ENCODE data around the gene PRKCQ.

Gene PRKCQ

DNA sequence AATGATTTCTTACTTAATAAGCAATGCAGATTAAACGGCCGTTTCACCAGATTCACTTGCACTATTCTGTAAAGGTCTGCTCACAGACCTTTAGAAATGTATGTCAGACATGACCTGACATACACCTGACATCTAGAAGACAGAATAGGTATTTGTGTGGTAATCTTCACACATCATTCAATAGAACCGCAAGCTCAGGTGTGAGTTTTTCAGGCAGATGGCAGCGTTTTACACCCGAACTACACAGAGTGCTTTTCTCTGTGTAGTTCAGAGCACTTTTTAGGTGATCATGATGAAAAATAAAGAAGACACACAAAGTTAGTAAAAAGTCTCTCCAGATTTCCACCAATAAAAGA lies 63.2 kb downstream of the PRKCQ start:
- no peak for DNase-seq

DNA sequence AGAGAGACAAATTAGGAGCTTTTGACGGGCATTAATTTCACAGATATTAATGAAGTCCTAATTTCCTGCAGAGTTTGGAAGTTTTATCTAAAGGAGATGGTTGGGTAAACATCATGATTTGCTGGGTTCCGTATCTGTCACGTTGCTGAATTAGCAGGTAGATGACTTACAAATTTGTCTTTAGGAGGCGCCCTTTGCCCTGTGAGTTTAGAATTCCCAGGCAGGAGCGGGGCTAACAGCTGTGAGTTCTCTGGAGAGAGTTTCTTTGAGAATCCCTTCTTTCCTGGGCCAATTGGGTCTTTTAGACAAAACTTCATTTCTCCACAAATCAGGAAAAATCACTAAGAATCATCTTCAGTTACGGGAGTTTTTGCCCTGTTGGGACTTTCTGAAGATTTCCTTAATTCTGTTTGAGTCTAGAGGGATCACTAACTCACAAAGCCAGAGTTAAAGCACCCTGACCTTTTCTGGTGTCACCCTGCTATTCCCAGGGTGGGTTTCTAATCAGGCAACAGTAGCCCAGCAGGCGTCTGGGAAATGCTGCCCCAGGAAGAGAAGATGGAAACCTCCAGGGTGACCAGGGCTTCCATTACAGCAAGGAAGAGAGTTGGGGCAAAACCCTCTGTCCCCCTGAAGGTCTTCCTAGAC lies 63.7 kb downstream of the PRKCQ start:
- DNase-seq, result no peak

DNA sequence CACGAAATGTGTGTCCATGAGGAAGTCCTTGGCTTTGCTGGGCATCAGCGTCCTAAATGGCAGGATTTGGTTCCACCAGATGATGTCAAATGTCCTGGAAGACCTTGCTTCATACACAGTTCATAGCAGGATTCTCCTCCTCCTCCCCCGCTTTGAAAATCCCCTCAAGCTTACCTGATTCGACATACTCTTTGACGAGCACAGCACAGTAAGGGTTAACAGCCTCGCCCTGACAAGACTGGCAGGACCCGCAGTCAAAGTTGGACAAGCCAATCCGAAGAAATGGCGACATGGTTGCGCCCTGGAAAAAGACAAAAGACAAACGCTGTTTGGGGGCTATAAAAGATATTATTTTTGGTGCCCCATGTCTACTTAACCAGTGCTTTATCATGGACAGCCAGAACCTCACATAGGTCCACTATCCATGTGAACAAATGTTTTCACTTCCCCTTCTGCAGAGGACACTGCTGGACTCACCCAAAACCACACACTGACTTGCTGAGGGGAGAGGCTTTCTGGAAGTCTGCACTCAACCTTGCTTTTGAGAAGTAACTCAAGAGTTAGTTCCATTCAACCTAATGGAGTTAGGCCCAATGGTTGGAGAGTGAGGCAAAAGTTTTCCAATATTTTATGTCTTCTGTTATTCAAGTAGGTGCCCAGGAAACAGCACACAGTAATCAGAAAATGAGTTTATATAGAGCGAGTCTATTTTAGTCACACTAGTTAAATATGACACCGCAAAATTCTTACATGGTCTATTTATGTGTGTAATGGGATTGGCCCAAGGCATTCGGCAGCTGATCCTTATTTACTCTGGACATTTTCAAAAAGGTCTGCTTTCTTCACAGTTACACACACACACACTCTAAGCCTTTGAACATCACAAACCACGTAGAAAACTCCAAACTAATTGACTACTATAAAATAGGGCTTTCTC lies 65.0 kb downstream of the PRKCQ start:
- no peak for DNase-seq

DNA sequence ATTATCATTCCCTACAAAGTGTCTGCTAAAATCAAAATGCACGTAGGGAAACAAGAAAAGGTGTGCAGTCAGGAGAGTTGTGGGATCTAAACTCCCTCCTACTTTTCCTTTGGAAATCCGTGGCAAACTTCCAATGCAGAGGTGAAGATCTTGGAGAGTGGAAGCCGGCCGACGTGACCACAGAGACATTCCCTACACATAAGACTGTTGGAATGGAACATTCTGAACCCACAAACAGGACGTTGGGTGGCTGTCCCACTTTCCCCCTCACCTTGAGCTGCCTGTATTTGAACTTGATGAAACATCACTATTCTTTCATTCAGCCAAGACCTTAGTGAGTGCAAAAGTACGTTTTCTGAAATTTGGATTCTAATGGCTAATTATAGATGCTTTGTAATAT lies 65.9 kb downstream of the PRKCQ start:
- DNase-seq, result no peak

DNA sequence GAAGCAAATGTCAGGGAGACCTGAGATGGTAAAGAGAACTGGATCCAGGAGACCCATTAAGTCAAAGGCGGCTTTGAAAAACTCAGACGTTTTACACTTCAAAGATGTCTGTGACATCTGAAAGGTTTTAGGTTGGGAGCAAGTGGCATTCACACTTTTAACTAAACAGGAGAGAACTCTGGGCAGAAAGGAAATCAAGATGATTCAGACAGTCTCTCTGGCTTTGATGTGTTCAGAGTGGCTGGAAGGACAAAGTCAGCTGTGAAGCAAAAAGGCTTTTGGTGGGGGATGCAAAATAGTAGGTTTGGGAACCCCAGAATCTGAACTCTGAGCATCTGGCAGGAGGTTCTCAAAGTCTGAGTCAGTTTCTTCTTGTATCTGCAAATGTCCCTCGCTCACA lies 66.6 kb downstream of the PRKCQ start:
- DNase-seq, result no peak

DNA sequence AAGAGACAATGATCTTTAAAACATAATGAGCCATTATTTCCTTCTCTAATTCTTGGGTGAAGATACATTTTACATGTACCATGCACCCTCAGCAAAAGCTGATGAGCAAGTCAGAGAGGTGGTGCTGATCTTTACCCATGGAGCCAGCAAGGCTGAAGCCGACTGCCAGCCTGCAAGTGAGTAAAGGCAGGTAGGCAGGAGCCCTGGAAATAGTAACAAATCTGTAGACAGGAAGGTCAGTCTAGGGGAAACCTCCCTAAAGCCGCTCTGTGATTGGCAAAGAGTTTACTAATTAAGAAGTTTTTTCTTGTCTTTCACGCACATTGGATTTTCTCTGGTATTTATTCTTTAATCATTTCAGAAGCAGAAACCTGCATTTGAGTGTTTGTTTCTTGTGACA lies 67.9 kb downstream of the PRKCQ start:
- no peak for DNase-seq

DNA sequence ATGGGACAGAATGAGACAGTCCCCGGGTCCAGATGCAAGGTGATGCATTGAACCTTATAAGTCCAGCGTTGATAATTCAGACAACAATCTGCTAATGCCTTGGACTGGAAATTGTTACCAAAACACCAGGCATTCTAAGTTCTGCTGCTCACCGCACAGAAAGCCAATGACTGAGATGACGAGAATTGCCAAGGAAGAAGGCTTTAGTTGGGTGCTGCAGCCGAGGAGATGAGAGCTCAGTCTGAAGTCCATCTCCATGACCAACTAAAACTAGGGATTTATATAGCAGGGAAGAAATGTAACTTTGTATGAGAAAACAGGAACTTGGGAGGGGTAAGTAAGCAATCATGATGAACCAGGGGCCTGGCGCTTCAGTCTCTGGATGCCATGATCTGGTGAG lies 68.7 kb downstream of the PRKCQ start:
- DNase-seq, result no peak

DNA sequence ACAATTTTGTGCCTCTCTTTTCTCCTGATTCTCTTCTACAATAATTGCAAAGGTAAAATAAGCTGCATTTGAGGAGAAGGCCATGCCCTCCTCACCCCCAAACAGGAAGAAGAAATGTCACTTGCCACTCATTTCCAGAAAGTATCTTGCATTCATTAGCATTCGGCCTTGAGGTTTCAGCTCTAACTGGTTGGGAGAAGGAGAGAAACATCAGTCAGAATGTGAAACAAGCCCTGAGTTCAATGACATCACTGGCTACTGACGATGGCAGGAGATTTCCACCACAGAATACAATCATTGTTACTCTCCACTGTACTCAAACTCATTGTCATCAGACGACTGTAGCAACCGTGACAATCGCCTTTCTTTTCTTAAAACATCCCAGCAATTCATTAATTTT lies 72.8 kb downstream of the PRKCQ start:
- DNase-seq, result no peak

DNA sequence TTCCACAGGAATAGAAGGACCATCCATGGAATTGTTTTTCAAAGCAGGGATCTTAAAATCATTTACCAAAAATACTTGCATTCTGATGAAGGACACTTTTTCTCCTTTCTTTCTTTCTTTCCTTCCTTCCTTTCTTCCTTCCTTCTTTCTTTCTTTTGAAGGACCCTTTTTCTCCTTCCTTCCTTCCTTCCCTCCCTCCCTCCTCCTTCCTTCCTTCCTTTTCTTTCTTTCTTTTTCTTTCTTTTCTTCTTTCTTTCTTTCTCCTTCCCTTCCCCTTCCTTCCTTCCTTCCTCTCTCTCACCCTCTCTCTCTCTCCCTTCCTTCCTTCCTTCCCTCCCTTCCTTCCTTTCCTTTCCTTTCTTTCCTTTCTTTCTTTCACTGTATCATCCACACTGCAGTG lies 74.8 kb downstream of the PRKCQ start:
- DNase-seq, result no peak

DNA sequence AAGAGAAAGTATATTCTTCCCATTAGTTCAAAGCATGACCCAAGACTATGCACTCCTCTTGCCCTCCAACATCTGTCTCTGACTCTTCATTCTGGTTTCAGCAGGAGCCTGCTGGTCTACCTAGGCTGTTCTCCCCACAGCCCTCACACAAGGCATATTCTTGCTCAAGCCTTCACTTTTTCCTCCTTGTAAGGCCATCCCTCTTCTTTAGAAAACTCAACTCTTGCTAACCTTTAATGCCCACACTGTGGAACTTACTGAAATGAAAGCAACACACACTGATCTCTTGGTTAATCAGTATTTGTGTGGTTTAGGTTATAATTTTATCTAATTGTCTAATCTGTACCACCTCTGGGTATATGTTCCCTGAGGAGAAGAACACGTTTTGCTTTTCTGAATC lies 75.8 kb downstream of the PRKCQ start:
- no peak for DNase-seq

DNA sequence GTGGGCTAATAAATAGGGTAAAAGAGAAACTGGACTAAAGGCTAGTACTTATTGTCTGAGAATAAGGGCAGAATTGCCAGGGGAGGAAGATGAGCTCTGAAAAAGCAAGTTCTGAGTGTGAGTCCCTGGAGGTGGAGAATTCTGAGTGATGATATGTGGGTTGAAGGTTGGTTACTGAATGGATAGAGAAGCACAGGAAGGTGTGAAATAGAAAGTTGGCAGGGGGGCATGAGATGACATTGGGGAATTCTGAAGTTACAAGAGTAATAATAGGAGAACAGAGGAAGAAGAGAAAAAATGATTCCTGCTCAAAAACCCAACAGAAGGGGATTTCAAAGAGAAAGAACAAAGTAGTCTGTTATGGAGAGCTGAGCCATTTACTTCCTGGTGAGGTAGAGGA lies 76.9 kb downstream of the PRKCQ start:
- DNase-seq, result no peak

DNA sequence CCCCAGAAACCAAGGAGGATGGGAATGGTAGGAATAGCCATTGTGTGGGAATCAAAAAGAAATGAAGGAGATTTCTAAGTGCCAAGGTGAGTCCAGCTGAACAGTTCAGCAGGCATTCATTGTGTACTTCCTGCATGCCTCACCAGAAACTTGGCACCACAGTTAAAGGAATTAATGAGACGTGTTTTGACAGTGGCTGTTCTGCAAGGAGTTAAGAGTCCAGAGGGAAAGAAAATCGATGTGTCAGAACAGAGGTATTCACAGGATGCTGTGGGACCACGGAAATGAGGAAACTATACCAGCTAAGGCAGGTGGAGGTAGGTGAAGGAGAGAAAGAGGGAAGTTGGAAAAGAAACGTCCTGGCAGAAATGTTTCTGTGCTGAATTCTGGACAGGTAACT lies 78.1 kb downstream of the PRKCQ start:
- no peak for DNase-seq

DNA sequence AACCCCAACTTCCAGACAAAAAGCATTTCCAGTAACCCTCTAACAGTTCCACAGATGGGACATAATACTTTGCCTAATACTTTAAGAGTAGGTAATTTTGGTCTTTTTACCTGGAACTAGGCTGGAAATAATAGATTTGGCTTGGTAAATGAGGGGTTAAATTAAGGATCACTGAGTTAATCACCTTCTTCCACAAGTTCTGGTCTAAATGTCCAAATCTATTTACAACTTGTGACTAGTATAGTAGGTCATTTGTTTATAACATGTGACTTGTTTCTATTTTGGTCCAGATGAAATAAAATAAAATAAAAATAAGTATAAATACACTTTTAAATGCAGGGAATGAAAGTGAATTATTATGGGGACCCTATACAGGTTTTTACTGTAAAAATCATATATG lies 80.1 kb downstream of the PRKCQ start:
- DNase-seq, result no peak

DNA sequence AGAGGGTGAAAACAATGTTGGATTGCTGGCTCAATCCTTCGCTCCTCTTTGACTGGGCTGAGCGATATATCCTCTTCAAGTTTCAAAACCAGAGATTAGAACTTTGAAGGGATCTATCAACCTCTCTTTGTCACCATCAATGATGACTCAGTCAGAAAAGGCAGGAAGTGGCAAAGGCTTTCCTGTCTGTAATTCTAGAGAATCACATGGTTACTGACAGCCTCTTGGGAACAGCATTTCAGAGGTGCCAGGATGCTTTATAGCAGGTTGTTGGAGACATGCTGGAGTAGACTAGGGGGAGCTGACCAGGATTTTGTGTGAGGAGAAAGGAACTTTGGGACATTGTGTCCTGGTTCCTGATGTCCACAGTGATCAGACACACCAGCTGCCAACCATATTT lies 81.3 kb downstream of the PRKCQ start:
- DNase-seq, result no peak

DNA sequence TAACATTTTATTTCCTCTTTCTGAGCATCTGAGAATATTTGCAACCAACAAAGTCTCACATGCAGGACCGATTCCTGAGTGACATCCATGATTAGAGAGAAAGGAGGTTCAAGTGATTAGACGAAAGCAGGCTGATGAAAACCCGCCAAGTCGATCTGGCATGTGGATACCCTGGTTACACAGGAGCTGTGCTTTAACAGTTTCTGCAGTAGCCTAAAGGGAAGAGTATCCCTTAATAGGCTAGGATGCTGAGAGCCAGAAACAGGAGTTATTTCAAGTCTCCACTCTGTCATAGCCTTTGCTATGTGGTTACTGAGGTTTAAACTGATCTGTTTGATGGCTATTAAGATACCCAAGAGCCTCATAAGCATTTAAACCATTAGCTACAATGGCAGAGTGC lies 82.5 kb downstream of the PRKCQ start:
- DNase-seq, result no peak

DNA sequence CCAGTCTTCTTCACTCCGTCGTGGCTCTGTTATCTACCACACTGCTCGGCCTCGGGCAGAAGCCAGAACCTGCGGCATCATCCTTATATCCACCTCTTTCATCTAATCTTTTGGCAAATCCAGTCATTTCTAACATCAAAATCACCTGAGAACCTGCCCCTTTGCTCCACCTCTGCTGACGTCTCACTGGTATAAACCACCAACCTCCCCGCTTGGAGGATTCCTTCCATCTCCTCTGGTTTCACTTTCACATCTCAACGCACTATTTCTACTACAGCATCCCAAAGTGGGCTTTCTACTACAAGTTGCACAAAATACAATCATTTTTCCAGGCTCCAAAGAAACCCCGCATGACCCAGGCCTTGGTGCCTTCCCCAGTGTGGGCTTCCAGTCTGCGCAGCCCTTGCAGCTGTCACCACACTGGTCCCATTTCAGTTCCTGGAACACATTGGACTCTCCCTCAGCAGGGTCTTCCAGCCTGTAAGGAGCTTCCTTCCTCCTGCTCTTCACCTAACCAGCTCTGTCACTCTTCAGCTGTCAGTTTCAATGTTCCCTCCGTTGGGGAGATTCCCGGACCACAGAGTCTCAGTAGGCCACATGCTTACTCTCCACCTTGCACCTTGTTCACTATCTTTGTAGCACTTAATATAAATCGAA lies 85.0 kb downstream of the PRKCQ start:
- no peak for DNase-seq

DNA sequence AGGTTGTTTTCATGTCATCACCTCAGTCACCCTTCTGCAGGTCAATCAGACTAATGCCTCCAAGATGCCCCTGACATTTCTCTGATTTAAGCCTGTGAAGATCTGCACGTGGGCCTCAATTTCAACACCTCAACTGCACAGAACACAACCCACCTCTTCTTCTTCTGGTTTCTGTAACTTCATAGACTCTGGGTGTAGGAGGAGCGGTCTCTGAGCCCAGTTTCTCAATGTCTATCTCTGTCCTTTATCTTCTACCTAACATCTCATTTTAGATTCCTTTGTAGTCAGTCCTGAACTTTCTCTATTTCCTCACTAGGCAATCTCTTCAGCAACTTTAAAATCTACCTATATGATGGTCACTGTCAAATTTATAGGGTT lies 85.6 kb downstream of the PRKCQ start:
- no peak for DNase-seq

DNA sequence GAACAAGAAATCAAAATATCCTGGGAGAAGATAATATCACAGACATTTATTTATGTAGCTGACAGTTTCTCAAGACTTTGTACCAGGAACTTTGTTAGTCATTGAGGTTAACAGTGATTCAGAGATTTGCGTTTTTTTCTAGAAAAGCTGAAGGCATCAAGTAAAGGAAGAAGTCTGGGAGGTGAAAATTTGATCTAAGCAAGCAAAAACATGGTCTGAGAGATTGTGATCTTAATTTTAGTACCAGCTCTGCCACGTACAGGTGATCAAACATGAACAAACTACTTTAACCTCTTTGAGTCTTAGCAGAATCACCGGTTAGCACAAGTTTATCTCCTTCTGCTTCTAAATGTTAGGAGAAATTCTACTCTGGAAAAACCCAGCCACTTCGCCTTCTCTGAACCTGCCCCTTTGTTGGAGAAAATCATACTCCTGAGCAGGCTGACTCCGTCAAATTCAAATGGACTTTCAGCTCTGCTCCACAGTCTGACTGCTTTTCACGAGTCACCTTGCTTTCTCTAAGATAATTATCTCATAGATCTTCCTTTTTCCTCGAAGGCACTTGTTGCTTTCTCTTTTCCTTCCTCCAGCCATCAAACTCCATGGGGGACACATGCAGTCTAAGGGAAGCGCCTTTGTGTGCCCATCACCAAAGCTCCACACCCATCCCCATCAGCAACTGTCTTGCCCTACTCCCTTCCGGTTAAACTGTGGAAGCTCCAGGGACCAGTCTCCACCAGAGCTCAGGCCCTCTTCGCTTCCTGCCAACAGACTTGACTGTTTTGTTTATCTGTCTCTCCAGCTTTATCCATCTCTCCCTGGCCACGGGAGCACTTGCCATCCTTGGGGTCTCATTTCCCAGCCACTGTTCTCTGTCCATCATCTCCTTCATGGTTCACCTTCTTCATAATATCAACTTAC lies 86.3 kb downstream of the PRKCQ start:
- DNase-seq, result no peak

DNA sequence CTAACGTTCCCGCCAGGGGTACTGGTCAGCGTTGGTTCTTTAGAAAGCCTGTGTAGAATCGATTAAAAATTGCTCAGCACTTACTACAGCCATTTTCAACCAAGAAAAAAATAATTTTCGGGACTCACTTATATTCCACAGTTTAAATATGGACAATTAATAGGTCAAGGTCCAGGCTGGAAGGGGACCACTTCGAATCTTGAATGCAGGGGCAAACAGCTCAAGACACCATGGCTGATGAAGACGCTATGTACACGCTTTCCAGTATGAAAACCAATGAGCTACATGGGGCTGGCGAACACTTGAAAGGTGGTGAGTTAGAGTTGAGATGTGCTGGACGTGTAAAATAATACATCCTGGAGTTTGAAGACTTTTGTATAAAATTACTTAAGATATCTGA lies 87.2 kb downstream of the PRKCQ start:
- DNase-seq, result no peak

DNA sequence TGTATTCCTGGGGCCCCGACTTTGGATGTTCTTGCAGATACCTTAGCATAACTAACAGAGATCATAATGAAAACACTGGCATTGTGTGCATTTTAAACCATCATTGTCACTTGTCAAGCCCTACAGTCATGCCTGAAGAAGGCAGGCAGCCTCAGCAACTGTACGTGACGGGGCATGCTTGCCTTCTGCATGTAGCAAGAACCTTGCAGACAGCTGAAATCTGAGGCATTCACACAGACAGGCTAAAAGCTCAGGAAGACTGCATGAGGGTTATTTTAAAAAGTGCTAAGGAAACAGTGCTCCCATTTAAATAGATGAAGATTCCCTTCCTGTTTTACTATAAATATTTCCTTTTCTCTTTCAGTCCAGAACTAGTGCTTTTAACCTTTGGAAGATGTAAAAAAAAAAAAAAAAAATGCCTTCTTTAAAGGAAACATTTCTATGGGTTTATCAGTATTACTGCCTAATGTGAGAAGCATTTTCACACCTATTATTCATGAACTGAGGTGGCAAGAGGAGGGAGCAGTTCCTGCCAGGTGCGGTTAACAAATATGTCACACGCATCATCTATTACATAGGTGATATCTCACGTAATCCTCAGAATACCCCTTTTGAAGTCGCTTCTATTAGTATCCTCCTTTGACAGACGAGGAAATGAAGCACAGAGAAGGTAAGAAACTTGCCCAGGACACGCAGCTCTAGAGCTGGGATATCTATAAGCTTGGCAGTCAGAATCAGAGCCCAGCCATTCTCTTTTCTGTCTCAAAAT lies 88.1 kb downstream of the PRKCQ start:
- DNase-seq, result no peak

DNA sequence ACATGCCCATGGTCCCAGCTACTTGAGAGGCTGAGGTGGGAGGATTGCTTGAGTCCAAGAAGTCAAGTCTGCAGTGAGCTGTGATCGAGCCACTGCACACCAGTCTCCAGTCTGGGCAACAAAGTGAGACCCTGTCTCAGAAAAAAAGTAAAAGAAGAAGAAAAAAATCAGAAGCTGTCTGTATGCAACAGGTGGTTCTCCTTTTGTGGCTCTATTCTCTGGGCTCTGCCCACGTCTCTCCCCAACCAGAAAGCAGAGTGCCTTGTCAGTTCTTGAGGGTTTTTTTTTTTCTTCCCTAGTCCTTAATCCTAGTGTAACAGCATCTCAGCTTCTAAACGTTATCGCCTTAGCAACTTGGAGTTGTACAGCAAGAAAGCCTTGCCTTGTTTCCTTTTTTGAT lies 89.5 kb downstream of the PRKCQ start:
- no peak for DNase-seq

DNA sequence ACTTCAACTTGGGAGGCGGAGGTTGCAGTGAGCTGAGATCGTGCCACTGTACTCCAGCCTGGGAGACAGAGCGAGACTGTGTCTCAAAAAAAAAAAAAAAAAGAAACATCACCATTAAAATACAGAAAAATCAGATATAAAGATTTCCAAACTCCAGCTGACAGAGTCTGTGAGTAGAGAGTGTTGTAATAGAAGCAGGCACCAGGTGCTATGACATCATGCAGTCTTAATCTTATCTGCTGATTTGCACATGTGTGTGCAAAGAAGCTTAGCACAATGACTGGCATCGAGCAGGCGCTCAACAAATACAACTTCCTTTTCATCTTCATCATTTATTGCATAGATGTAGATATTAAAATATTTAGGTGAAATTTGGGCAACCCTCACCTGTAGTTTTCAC lies 92.2 kb downstream of the PRKCQ start:
- DNase-seq, result no peak
